Endothelial cell of umbilical vein (primary cell): Measurements from ENCODE around the gene AMER1. TPM values are rescaled to one million over a fixed set of nuclear protein-coding genes. Genes with fewer than 3 reads are reported as not detected.
A peak's percentile ranks its signal among the peaks of the same experiment; 100 is the strongest.

ENCODE experiments used
- BruUV-seq: library from RNA; stranded (reverse); fragments of 400-500 nt; replicated peaks from 2 replicates; lab custom pipeline; 2021; lab: Mats Ljungman, UMichigan
- CTCF ChIA-PET: fragments of 300-600, 350-600 bp; sonication (Branson Sonifier 250); formaldehyde crosslinking; loops from one replicate; lab custom pipeline; 2021; ENCODE audit warnings: antibody characterized with exemption, inconsistent platforms; lab: Charles Lee
- POLR2A ChIA-PET: fragments of 300-600, 350-600 bp; sonication (Branson Sonifier 250); formaldehyde crosslinking; loops from one replicate; lab custom pipeline; 2021; ENCODE audit warnings: antibody characterized with exemption, inconsistent platforms; lab: Charles Lee
- DNase-seq: peaks from one replicate; pipeline ENCODE4 v3.0.0-alpha.2; 2011; ENCODE audit warnings: low read depth, low spot score
- FAIRE-seq: peaks from 2 replicates; lab custom pipeline; 2011; peaks lifted over from hg19 to GRCh38; lab: Jason Lieb, UNC
- H2AFZ ChIP-seq: 2 replicates; pipeline ENCODE4 v1.6.0; 2012; ENCODE audit warnings: low read depth, low read length, control low read depth, inconsistent platforms
- H3K27ac ChIP-seq: 2 replicates; pipeline ENCODE4 v1.5.1; 2011; ENCODE audit warnings: low read depth, mild to moderate bottlenecking, control low read depth, low read length, moderate library complexity; ENCODE audit not compliant: insufficient read depth
- H3K27me3 ChIP-seq, 2 experiments: 2 replicates each; pipeline versions ENCODE4 v1.6.0 to v1.6.1; 2011; ENCODE audit warnings: low read length in 2 of 2, mixed read lengths in 1 of 2; ENCODE audit not compliant: control insufficient read depth in 2 of 2, insufficient read depth in 2 of 2
- H3K36me3 ChIP-seq, 2 experiments: 2 replicates in 1 of 2; 3 replicates in 1 of 2; pipeline ENCODE4 v1.5.1; 2011; ENCODE audit warnings: low read length in 2 of 2, mild to moderate bottlenecking in 1 of 2, moderate library complexity in 1 of 2; ENCODE audit not compliant: control insufficient read depth in 2 of 2, insufficient read depth in 2 of 2; ENCODE audit errors: extremely low read depth in 1 of 2
- H3K4me1 ChIP-seq: 3 replicates; pipeline ENCODE4 v1.5.1; 2011; ENCODE audit warnings: mild to moderate bottlenecking, low read length; ENCODE audit not compliant: control insufficient read depth, insufficient read depth; ENCODE audit errors: extremely low read depth
- H3K4me2 ChIP-seq: 2 replicates; pipeline ENCODE4 v1.6.1; 2011; ENCODE audit warnings: low read length, control low read depth, mixed read lengths; ENCODE audit not compliant: insufficient read depth
- H3K4me3 ChIP-seq, 3 experiments: fragments of 200-600 bp in 1 of 3; sonication (generic), shearing (Covaris generic) in 1 of 3; replicated peaks in 1 of 3; 2 replicates each; pipeline ENCODE4 v1.5.1; 2011 to 2016; ENCODE audit warnings: control low read depth in 3 of 3, low read length in 3 of 3, mild to moderate bottlenecking in 2 of 3, inconsistent platforms in 1 of 3, low read depth in 1 of 3, moderate library complexity in 1 of 3; ENCODE audit not compliant: insufficient read depth in 1 of 3
- H3K79me2 ChIP-seq: 2 replicates; pipeline ENCODE4 v1.6.0; 2012; ENCODE audit warnings: low read length, inconsistent platforms; ENCODE audit not compliant: control insufficient read depth, insufficient read depth
- H3K9ac ChIP-seq: replicated peaks from 2 replicates; pipeline ENCODE3; 2011; ENCODE audit warnings: low read length, control low read depth; ENCODE audit not compliant: insufficient read depth; ENCODE audit errors: extremely low read depth
- H3K9me1 ChIP-seq: replicated peaks from 3 replicates; pipeline ENCODE4 v1.6.0; 2011; ENCODE audit warnings: mild to moderate bottlenecking, low read length; ENCODE audit not compliant: control insufficient read depth, insufficient read depth; ENCODE audit errors: extremely low read depth
- H3K9me3 ChIP-seq: replicated peaks from 2 replicates; pipeline ENCODE4 v1.5.1; 2012; ENCODE audit warnings: low read length, inconsistent platforms; ENCODE audit not compliant: control insufficient read depth, insufficient read depth
- H4K20me1 ChIP-seq: replicated peaks from 2 replicates; pipeline ENCODE3; 2011; ENCODE audit warnings: mild to moderate bottlenecking, low read length; ENCODE audit not compliant: control insufficient read depth, insufficient read depth; ENCODE audit errors: extremely low read depth
- CTCF ChIP-seq, 2 donors: IDR thresholded peaks; 1 replicate in 1 of 2; 2 replicates in 1 of 2; pipeline ENCODE4 v1.5.1; 2011; ENCODE audit warnings: low read length in 2 of 2, mild to moderate bottlenecking in 2 of 2, moderate library complexity in 2 of 2, control low read depth in 1 of 2, inconsistent platforms in 1 of 2, low read depth in 1 of 2; ENCODE audit not compliant: insufficient read depth in 1 of 2; ENCODE audit errors: extremely low read depth in 1 of 2
- EZH2 ChIP-seq: IDR thresholded peaks from 2 replicates; pipeline ENCODE4 v1.6.1; 2012; ENCODE audit warnings: borderline replicate concordance, low read depth, mild to moderate bottlenecking, moderate library complexity, low read length, inconsistent platforms; ENCODE audit not compliant: severe bottlenecking
- MAX ChIP-seq: IDR thresholded peaks from 2 replicates; pipeline ENCODE4 v1.6.1; 2011; ENCODE audit not compliant: insufficient read depth, insufficient read length
- POLR2AphosphoS5 ChIP-seq: IDR thresholded peaks from 2 replicates; pipeline ENCODE4 v1.6.1; 2012; ENCODE audit warnings: low read depth, mild to moderate bottlenecking, control low read depth, low read length, moderate library complexity; ENCODE audit not compliant: insufficient read depth
- dilution Hi-C: fragments of 300-500 bp; cut with MboI; formaldehyde crosslinking; loops from one replicate; pipeline ENCODE4 v1.15.0; 2019; ENCODE audit warnings: low sequenced_read_pairs; ENCODE audit not compliant: extremely low pct_ligation_motif_present
- intact Hi-C: fragments of 100-400 bp; cut with micrococcal nuclease; formaldehyde crosslinking; loops from one replicate; pipeline ENCODE4 v1.10.0; 2022
- polyA plus RNA-seq, 4 experiments: library from polyadenylated mRNA; depleted of rRNA in 3 of 4; stranded (reverse) in 3 of 4; unstranded in 1 of 4; fragments of >200 nt; gene quantifications; 2 replicates each; pipeline versions ENCODE4 v1.2.1 to v1.2.3, GENCODE V29; 2011 to 2012; ENCODE audit warnings: missing spikeins in 1 of 4
- total RNA-seq: library from RNA; stranded (reverse); gene quantifications from 2 replicates; pipeline ENCODE4 v1.2.3, GENCODE V29; 2021

AMER1 gene
- total and polyA plus RNA-seq, 2 donors (not counting 3 experiments of a cell fraction or from before 2014, with no cell fraction given) = 0.76 to 2.0 TPM

GRCh38 chrX:64206556-64207162 lies 1.2 kb upstream of the AMER1 start:
- Histone ChIP-seq H3K27me3 (no peaks in the 10 kb centered on the region), H4K20me1 (no peaks in the 10 kb centered on the region), H3K9ac (peak overlapping the region; percentile 72), H3K4me1 (peaks cover 3% of the 10 kb centered on the region), H2AFZ (peak overlapping the region; percentile 93), H3K4me2 (peak overlapping the region; percentile 71), H3K9me3 (no peaks in the 10 kb centered on the region), H3K79me2 (no peaks in the 10 kb centered on the region), H3K4me3 (peak overlapping the region in 2 of 3 experiments; percentile 71), H3K36me3 (no peaks in the 10 kb centered on the region), H3K9me1 (no peaks in the 10 kb centered on the region), H3K27ac (peak overlapping the region; percentile 70)
- dilution Hi-C loops (no loop called here), intact Hi-C loops (loop anchor here (10.0 kb wide), 1 partner anchor 188 kb away; the partner anchor contains the start of gene MTMR8)
- BruUV-seq = no TSS peak
- TF ChIP-seq CTCF (IDR thresholded peaks at IDR 0.05; ENCODE audit: extremely low read depth in 1 of 2, insufficient read depth in 1 of 2, low read depth in 1 of 2, low read length in 2 of 2) = no peak
- no peak for TF ChIP-seq EZH2
- no peak for TF ChIP-seq MAX
- TF ChIP-seq POLR2AphosphoS5 = no peak
- DNase-seq (no peak), FAIRE-seq (no peak)
- ChIA-PET CTCF (no interaction called here), POLR2A (no interaction called here)
